Bronchial epithelial cell (primary cell): ENCODE data around the gene PLPP4. TPM values are rescaled to one million over a fixed set of nuclear protein-coding genes. Genes with fewer than 3 reads are reported as not detected.

Experiments used
- DNase-seq: peaks from one replicate; pipeline ENCODE4 v3.0.0-alpha.2; 2010; ENCODE audit warnings: low read depth
- FAIRE-seq: peaks from 2 replicates; lab custom pipeline; 2011; peaks lifted over from hg19 to GRCh38; lab: Jason Lieb, UNC
- H3K27me3 ChIP-seq: 2 replicates; pipeline ENCODE4 v1.5.1; 2011; ENCODE audit warnings: low read length; ENCODE audit not compliant: control insufficient read depth, insufficient read depth
- H3K36me3 ChIP-seq: 2 replicates; pipeline ENCODE4 v1.5.1; 2011; ENCODE audit warnings: low read length; ENCODE audit not compliant: control insufficient read depth, insufficient read depth
- H3K4me3 ChIP-seq: 2 replicates; pipeline ENCODE4 v1.5.1; 2011; ENCODE audit warnings: mild to moderate bottlenecking, low read depth, low read length, control low read depth
- CTCF ChIP-seq: IDR thresholded peaks from 2 replicates; pipeline ENCODE4 v1.5.1; 2011; ENCODE audit warnings: mild to moderate bottlenecking, moderate library complexity, low read length, control low read depth, inconsistent platforms; ENCODE audit not compliant: insufficient read depth, severe bottlenecking
- total RNA-seq: library from RNA; depleted of rRNA; stranded (reverse); fragments of >200 nt; gene quantifications from 2 replicates; pipeline ENCODE4 v1.2.1, GENCODE V29; 2014

Gene PLPP4
- total RNA-seq, 1 donor from 2014 or later: 0.26 TPM

GRCh38 chr10:120578134-120578533 lies 121.1 kb downstream of the PLPP4 start:
- TF ChIP-seq CTCF: no peak
- Histone ChIP-seq H3K4me3 (no peak overlapping the region), H3K27me3 (no peaks in the 10 kb centered on the region), H3K36me3 (no peaks in the 10 kb centered on the region)
- DNase-seq (no peak), FAIRE-seq (no peak)

GRCh38 chr10:120578890-120579289 lies 121.9 kb downstream of the PLPP4 start:
- no peaks in the 10 kb centered on the region for H3K27me3 ChIP-seq
- FAIRE-seq (no peak), DNase-seq (no peak)
- no peaks in the 10 kb centered on the region for H3K36me3 ChIP-seq
- H3K4me3 ChIP-seq: no peak overlapping the region
- TF ChIP-seq CTCF: no peak

- DNase-seq: peak; percentile 14
- peak; percentile 28 for TF ChIP-seq CTCF
These were observed 124.2 kb downstream of the PLPP4 start for GRCh38 chr10:120580918-120581895.

GRCh38 chr10:120582753-120583152 lies 125.7 kb downstream of the PLPP4 start:
- H3K27me3 ChIP-seq: no peaks in the 10 kb centered on the region
- no peak for DNase-seq
- no peak for TF ChIP-seq CTCF
- FAIRE-seq: no peak
- H3K36me3 ChIP-seq: no peaks in the 10 kb centered on the region
- no peak overlapping the region for H3K4me3 ChIP-seq

More at GRCh38 chr10:120580918-120581895, 124.2 kb downstream of the PLPP4 start:
- H3K4me3 ChIP-seq: no peak overlapping the region
- H3K27me3 ChIP-seq: no peaks in the 10 kb centered on the region
- no peaks in the 10 kb centered on the region for H3K36me3 ChIP-seq
- peak; percentile 92 for FAIRE-seq

GRCh38 chr10:120583424-120584108 lies 126.5 kb downstream of the PLPP4 start:
- FAIRE-seq (no peak), DNase-seq (no peak)
- H3K27me3 ChIP-seq: no peaks in the 10 kb centered on the region
- H3K4me3 ChIP-seq: no peak overlapping the region
- TF ChIP-seq CTCF: no peak
- no peaks in the 10 kb centered on the region for H3K36me3 ChIP-seq
